H1 (cell line): ENCODE measurements around the gene ADORA1. TPM values are rescaled to one million over a fixed set of nuclear protein-coding genes. Genes with fewer than 3 reads are reported as not detected.

ENCODE experiments used
- CTCF ChIA-PET: fragments of 300-600 bp; sonication (Branson Sonifier 250); formaldehyde crosslinking; loops from one replicate; lab custom pipeline; 2021; ENCODE audit not compliant: partially characterized antibody; lab: Charles Lee
- POLR2A ChIA-PET: fragments of 300-600 bp; sonication (Branson Sonifier 250); formaldehyde crosslinking; loops from one replicate; lab custom pipeline; 2021; ENCODE audit warnings: inconsistent platforms; ENCODE audit not compliant: partially characterized antibody; lab: Charles Lee
- DNase-seq, 2 experiments: peaks; one replicate each; pipeline versions ENCODE4 v3.0.0 to v3.0.0-alpha.2; 2010 to 2022; ENCODE audit warnings: low spot score in 2 of 2, low read depth in 1 of 2, mixed read lengths in 1 of 2
- FAIRE-seq: peaks from 2 replicates; lab custom pipeline; 2011; peaks lifted over from hg19 to GRCh38; lab: Jason Lieb, UNC
- H2AFZ ChIP-seq: 2 replicates; pipeline ENCODE4 v1.8.1; 2012; ENCODE audit warnings: low read length, inconsistent platforms
- H2AK5ac ChIP-seq: 2 replicates; pipeline ENCODE4 v1.6.1; 2013; ENCODE audit warnings: low read depth, low read length
- H2BK120ac ChIP-seq: replicated peaks from 2 replicates; pipeline ENCODE3; 2013; ENCODE audit warnings: low read depth, low read length, inconsistent platforms
- H2BK12ac ChIP-seq: 2 replicates; pipeline ENCODE4 v1.6.1; 2013; ENCODE audit warnings: low read depth, low read length
- H2BK15ac ChIP-seq: 2 replicates; pipeline ENCODE4 v1.6.1; 2013; ENCODE audit warnings: low read length
- H2BK20ac ChIP-seq: 2 replicates; pipeline ENCODE4 v1.6.1; 2013; ENCODE audit warnings: low read length
- H2BK5ac ChIP-seq: 2 replicates; pipeline ENCODE4 v1.6.1; 2013; ENCODE audit warnings: low read depth, low read length
- H3K14ac ChIP-seq: 2 replicates; pipeline ENCODE4 v1.6.1; 2013; ENCODE audit warnings: inconsistent platforms; ENCODE audit not compliant: insufficient read length
- H3K18ac ChIP-seq: 2 replicates; pipeline ENCODE4 v1.6.1; 2013; ENCODE audit warnings: low read length; ENCODE audit errors: extremely low read depth
- H3K23ac ChIP-seq: 2 replicates; pipeline ENCODE4 v1.6.1; 2013; ENCODE audit warnings: inconsistent platforms; ENCODE audit not compliant: insufficient read length
- H3K23me2 ChIP-seq: 2 replicates; pipeline ENCODE4 v1.6.1; 2013; ENCODE audit warnings: low read depth, low read length
- H3K27ac ChIP-seq: 2 replicates; pipeline ENCODE4 v1.6.1; 2011; ENCODE audit warnings: low read depth, low read length, inconsistent platforms
- H3K27me3 ChIP-seq, 4 experiments: replicated peaks in 1 of 4; 1 replicate in 1 of 4; 2 replicates in 3 of 4; pipeline versions ENCODE4 v1.6.1 to v1.8.1; 2011 to 2013; ENCODE audit warnings: low read length in 3 of 4, mild to moderate bottlenecking in 3 of 4, inconsistent platforms in 2 of 4, mixed read lengths in 2 of 4, moderate library complexity in 1 of 4; ENCODE audit not compliant: control insufficient read depth in 3 of 4, insufficient read depth in 3 of 4; ENCODE audit errors: extremely low read depth in 1 of 4
- H3K36me3 ChIP-seq, 4 experiments: 2 replicates each; pipeline versions ENCODE4 v1.6.1 to v1.8.1; 2011 to 2013; ENCODE audit warnings: mild to moderate bottlenecking in 4 of 4, low read length in 3 of 4, moderate library complexity in 2 of 4, control low read depth in 1 of 4, inconsistent platforms in 1 of 4; ENCODE audit not compliant: insufficient read depth in 4 of 4, control insufficient read depth in 2 of 4
- H3K4ac ChIP-seq: replicated peaks from 2 replicates; pipeline ENCODE3; 2013; ENCODE audit warnings: low read length, low read depth, mixed read lengths, inconsistent platforms; ENCODE audit not compliant: insufficient read length
- H3K4me1 ChIP-seq, 4 experiments: replicated peaks in 1 of 4; 1 replicate in 1 of 4; 2 replicates in 3 of 4; pipeline versions ENCODE4 v1.6.1 to v1.8.1; 2011 to 2013; ENCODE audit warnings: low read length in 3 of 4, inconsistent platforms in 2 of 4, mixed read lengths in 1 of 4; ENCODE audit not compliant: insufficient read depth in 4 of 4, control insufficient read depth in 3 of 4
- H3K4me2 ChIP-seq, 2 experiments: 2 replicates each; pipeline versions ENCODE4 v1.6.1 to v1.8.1; 2011 to 2013; ENCODE audit warnings: low read depth in 2 of 2, low read length in 2 of 2, control low read depth in 1 of 2, inconsistent platforms in 1 of 2, mild to moderate bottlenecking in 1 of 2; ENCODE audit not compliant: insufficient read depth in 1 of 2
- H3K4me3 ChIP-seq, 4 experiments: fragments of 200-600, 300-600 bp in 1 of 4; sonication (generic), shearing (Covaris generic), sonication (Bioruptor Twin) in 1 of 4; 2 replicates each; pipeline versions ENCODE4 v1.5.1 to v1.8.1; 2011 to 2016; ENCODE audit warnings: low read length in 4 of 4, low read depth in 3 of 4, control low read depth in 2 of 4, inconsistent platforms in 2 of 4, mild to moderate bottlenecking in 2 of 4, mixed read lengths in 1 of 4, moderate library complexity in 1 of 4; ENCODE audit not compliant: insufficient read depth in 2 of 4; ENCODE audit errors: extremely low read depth in 1 of 4
- H3K56ac ChIP-seq: replicated peaks from 2 replicates; pipeline ENCODE3; 2013; ENCODE audit warnings: low read depth, mild to moderate bottlenecking, mixed read lengths, low read length, inconsistent platforms; ENCODE audit not compliant: insufficient read length
- H3K79me1 ChIP-seq: 2 replicates; pipeline ENCODE4 v1.6.1; 2013; ENCODE audit warnings: low read depth, low read length, control low read depth
- H3K79me2 ChIP-seq, 2 experiments: 2 replicates each; pipeline versions ENCODE4 v1.6.1 to v1.8.1; 2012 to 2013; ENCODE audit warnings: low read length in 2 of 2, mild to moderate bottlenecking in 2 of 2, inconsistent platforms in 1 of 2; ENCODE audit not compliant: insufficient read depth in 2 of 2, control insufficient read depth in 1 of 2
- H3K9ac ChIP-seq, 4 experiments: replicated peaks in 1 of 4; 1 replicate in 1 of 4; 2 replicates in 3 of 4; pipeline versions ENCODE4 v1.6.1 to v1.8.1; 2011 to 2013; ENCODE audit warnings: low read depth in 3 of 4, low read length in 3 of 4, control low read depth in 2 of 4, mild to moderate bottlenecking in 2 of 4, moderate library complexity in 2 of 4, inconsistent platforms in 1 of 4; ENCODE audit errors: extremely low read depth in 1 of 4
- H3K9me3 ChIP-seq, 2 experiments: 2 replicates each; pipeline versions ENCODE4 v1.6.1 to v1.8.1; 2012 to 2013; ENCODE audit warnings: mild to moderate bottlenecking in 2 of 2, moderate library complexity in 2 of 2, control low read depth in 1 of 2, inconsistent platforms in 1 of 2, low read depth in 1 of 2, low read length in 1 of 2, mixed read lengths in 1 of 2; ENCODE audit not compliant: insufficient read depth in 2 of 2
- H4K20me1 ChIP-seq, 2 experiments: replicated peaks in 1 of 2; 2 replicates each; pipeline versions ENCODE3 to v1.8.1; 2011 to 2013; ENCODE audit warnings: inconsistent platforms in 2 of 2, low read length in 2 of 2, mild to moderate bottlenecking in 1 of 2; ENCODE audit not compliant: insufficient read depth in 2 of 2, control insufficient read depth in 1 of 2
- H4K5ac ChIP-seq: 2 replicates; pipeline ENCODE4 v1.6.1; 2013; ENCODE audit warnings: low read length, low read depth, mixed read lengths, inconsistent platforms; ENCODE audit not compliant: insufficient read length
- H4K8ac ChIP-seq: 2 replicates; pipeline ENCODE4 v1.8.0; 2013; ENCODE audit warnings: mild to moderate bottlenecking, moderate library complexity, low read length, inconsistent platforms; ENCODE audit not compliant: insufficient read depth; ENCODE audit errors: extremely low read depth
- H4K91ac ChIP-seq: replicated peaks from 2 replicates; pipeline ENCODE3; 2013; ENCODE audit warnings: low read length, mixed read lengths, inconsistent platforms; ENCODE audit not compliant: insufficient read length
- GABPA ChIP-seq: IDR thresholded peaks from 2 replicates; pipeline ENCODE4 v1.6.1; 2011; ENCODE audit warnings: mild to moderate bottlenecking, low read length, moderate library complexity, borderline replicate concordance; ENCODE audit not compliant: insufficient read depth
- PHF8 ChIP-seq: fragments of 200-600 bp; sonication (generic); conservative IDR thresholded peaks from 2 replicates; pipeline ENCODE4 v1.7.1; 2012; ENCODE audit warnings: low read depth, mild to moderate bottlenecking, inconsistent platforms, low read length, moderate library complexity
- RAD21 ChIP-seq, 2 experiments: IDR thresholded peaks in 1 of 2; conservative IDR thresholded peaks in 1 of 2; 2 replicates each; pipeline ENCODE4 v1.6.1; 2011; ENCODE audit warnings: low read depth in 2 of 2, low read length in 2 of 2, improper control_type of control experiment in 1 of 2, inconsistent platforms in 1 of 2, mild to moderate bottlenecking in 1 of 2, moderate library complexity in 1 of 2
- SP1 ChIP-seq: IDR thresholded peaks from 2 replicates; pipeline ENCODE4 v1.6.1; 2011; ENCODE audit warnings: low read depth, low read length
- WGBS, 2 experiments: shearing (Covaris generic) in 1 of 2; methylation state at CpG; one replicate each; pipeline versions ENCODE4 v1.1.6 to v1.1.7; 2013 to 2015; ENCODE audit warnings: low lambda C conversion rate in 2 of 2, mixed read lengths in 2 of 2, inconsistent platforms in 1 of 2, low coverage in 1 of 2, missing lambda C conversion rate in 1 of 2; ENCODE audit not compliant: insufficient replicate concordance in 2 of 2, insufficient coverage in 1 of 2, insufficient read length in 1 of 2; ENCODE audit errors: extremely low coverage in 1 of 2, missing lambda C conversion rate in 1 of 2; 5-methylcytosine and 5-hydroxymethylcytosine counted together
- polyA plus RNA-seq, 7 experiments: library from polyadenylated mRNA; depleted of rRNA in 3 of 7; stranded (reverse) in 5 of 7; unstranded in 2 of 7; fragments of >200 nt in 5 of 7; fragments of 200-250 nt in 2 of 7; gene quantifications; 1 replicate in 5 of 7; 2 replicates in 1 of 7; 4 replicates in 1 of 7; pipeline versions ENCODE4 v1.2.1 to v1.2.3, GENCODE V29; 2011 to 2013; ENCODE audit warnings: missing spikeins in 2 of 7, mixed read lengths in 2 of 7
- total RNA-seq: library from RNA; stranded (reverse); fragmentation: NEBNext Ultra II Directional; extraction: Animal tissue kit (Norgen Biotek cat#: 25700); gene quantifications from 2 replicates; pipeline ENCODE4 v1.2.1, GENCODE V29; 2021
- TF ChIP-seq, protein P1 (sequence below), 3 experiments: IDR thresholded peaks; 1 replicate in 2 of 3; 2 replicates in 1 of 3; pipeline versions ENCODE4 v1.5.1 to v1.6.1; 2011; ENCODE audit warnings: low read length in 3 of 3, mild to moderate bottlenecking in 3 of 3, inconsistent platforms in 2 of 3, low read depth in 1 of 3, moderate library complexity in 1 of 3; ENCODE audit not compliant: insufficient read depth in 1 of 3; ENCODE audit errors: control extremely low read depth in 1 of 3

ADORA1 gene
- total and polyA plus RNA-seq, 2 of the 8 experiments (the other 6 are each of a cell fraction or from before 2014, with no cell fraction given) = 3.3 to 6.7 TPM

DNA sequence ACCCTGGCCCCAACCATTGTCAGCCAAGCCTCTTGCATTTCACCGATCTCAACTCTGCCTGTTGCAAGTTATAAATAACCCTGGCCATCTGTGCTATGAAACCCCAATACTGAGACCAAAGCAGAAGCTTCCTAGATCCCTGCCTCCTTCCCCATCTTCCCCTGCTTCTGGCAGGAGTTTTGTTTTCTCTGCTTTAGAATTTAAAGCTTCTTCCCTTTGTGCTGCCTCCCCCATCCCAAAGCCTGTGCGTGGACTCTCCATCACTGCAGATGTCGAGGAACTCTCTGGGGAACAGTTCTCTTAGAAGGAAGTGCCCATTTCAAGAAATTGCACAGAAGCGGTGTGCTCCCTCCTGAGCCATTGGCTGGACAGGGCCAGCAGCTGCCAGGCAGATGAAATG is 24.3 kb upstream of the ADORA1 start:
- Histone ChIP-seq H3K9me3 (0 out of 4 replicates have a peak, but pooled peaks cover 0 to 4% of the 10 kb centered on the region in 2 experiments), H2BK12ac (no peak overlapping the region), H3K9ac (no peak overlapping the region), H2BK120ac (no peak overlapping the region), H3K23ac (no peak overlapping the region), H3K36me3 (no peaks in the 10 kb centered on the region), H3K4me3 (no peak overlapping the region), H4K8ac (no peak overlapping the region), H3K4me2 (no peak overlapping the region), H3K4ac (no peak overlapping the region), H3K79me2 (no peaks in the 10 kb centered on the region), H3K79me1 (no peaks in the 10 kb centered on the region), H2BK20ac (no peak overlapping the region), H3K27me3 (peaks cover 0 to 4% (median 0%) of the 10 kb centered on the region in 4 experiments; a peak in 1 of 7 replicates), H4K5ac (no peak overlapping the region), H2BK15ac (no peak overlapping the region), H2BK5ac (no peak overlapping the region), H3K23me2 (no peaks in the 10 kb centered on the region), H2AFZ (no peak overlapping the region), H3K4me1 (no peaks in the 10 kb centered on the region), H3K14ac (no peak overlapping the region), H3K18ac (no peak overlapping the region), H4K91ac (no peak overlapping the region), H4K20me1 (no peaks in the 10 kb centered on the region), H2AK5ac (no peak overlapping the region), H3K56ac (no peak overlapping the region), H3K27ac (no peak overlapping the region)
- TF ChIP-seq PHF8 (no peak), GABPA (no peak), RAD21 (IDR thresholded peaks at IDR 0.05 in 1 of 2, conservative IDR thresholded peaks at IDR 0.05 in 1 of 2; ENCODE audit: low read depth in 2 of 2, low read length in 2 of 2) (no peak), SP1 (no peak)
- TF ChIP-seq, protein P1, sequence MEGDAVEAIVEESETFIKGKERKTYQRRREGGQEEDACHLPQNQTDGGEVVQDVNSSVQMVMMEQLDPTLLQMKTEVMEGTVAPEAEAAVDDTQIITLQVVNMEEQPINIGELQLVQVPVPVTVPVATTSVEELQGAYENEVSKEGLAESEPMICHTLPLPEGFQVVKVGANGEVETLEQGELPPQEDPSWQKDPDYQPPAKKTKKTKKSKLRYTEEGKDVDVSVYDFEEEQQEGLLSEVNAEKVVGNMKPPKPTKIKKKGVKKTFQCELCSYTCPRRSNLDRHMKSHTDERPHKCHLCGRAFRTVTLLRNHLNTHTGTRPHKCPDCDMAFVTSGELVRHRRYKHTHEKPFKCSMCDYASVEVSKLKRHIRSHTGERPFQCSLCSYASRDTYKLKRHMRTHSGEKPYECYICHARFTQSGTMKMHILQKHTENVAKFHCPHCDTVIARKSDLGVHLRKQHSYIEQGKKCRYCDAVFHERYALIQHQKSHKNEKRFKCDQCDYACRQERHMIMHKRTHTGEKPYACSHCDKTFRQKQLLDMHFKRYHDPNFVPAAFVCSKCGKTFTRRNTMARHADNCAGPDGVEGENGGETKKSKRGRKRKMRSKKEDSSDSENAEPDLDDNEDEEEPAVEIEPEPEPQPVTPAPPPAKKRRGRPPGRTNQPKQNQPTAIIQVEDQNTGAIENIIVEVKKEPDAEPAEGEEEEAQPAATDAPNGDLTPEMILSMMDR (IDR thresholded peaks at IDR 0.05; ENCODE audit: control extremely low read depth in 1 of 3, insufficient read depth in 1 of 3, low read depth in 1 of 3, low read length in 3 of 3) = no peak
- ChIA-PET CTCF (interaction anchor here (0.7 to 8.3 kb wide), 15 partner anchors 9 to 191 kb away, joined by 3 to 89 read pairs (median 4); partner anchors contain the start of genes ADORA1 and MYOG), POLR2A (interaction anchor here (0.6 kb wide), 1 partner anchor 10 kb away, joined by 3 read pairs; no protein-coding TSS in a partner anchor)
- WGBS, 2 experiments = 98% methylated on average over 4 of the region's 4 CpGs; no CpG with 5 or more reads in 1 of the 2 experiments
- FAIRE-seq (no peak), DNase-seq (no peak)
